ENCODE data around the gene IPO11. TPM values are rescaled to one million over a fixed set of nuclear protein-coding genes. Genes with fewer than 3 reads are reported as not detected.

Gene IPO11
- total RNA-seq, 1 experiment from 2014 or later = 47.1 TPM

DNA sequence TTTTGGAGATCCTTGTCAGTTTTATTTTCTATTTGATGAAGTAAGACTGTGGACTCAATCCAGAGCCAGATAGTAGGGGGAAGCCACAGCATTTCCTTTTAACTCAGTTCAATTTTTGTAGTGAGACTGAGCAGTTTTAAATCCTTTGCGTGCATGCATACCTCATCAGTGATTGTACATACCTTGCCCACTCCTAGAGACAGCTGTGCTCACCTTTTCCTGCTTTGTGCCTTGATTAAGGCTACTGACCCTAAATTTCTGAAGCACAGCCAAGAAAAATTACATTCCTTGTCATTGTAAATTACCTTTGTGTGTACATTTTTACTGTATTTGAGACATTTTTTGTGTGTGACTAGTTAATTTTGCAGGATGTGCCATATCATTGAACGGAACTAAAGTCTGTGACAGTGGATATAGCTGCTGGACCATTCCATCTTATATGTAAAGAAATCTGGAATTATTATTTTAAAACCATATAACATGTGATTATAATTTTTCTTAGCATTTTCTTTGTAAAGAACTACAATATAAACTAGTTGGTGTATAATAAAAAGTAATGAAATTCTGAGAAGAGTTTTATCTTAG is 26.7 kb upstream of the IPO11 start:
- BruUV-seq (replicated peaks) = no TSS peak
- DNase-seq = peak; percentile 37 to 62
- Histone ChIP-seq H2AFZ (no peak overlapping the region), H3K27me3 (ENCODE audit: insufficient read depth, low read depth) (no peaks in the 10 kb centered on the region), H3K4me1 (replicated peaks; ENCODE audit: insufficient read depth) (peaks cover 23% of the 10 kb centered on the region), H3K4me3 (no peak overlapping the region), H3K9me2 (ENCODE audit: insufficient read depth) (no peaks in the 10 kb centered on the region), H3K36me3 (ENCODE audit: low read depth) (peaks cover 43% of the 10 kb centered on the region), H3K9me3 (ENCODE audit: insufficient read depth, low read depth) (no peaks in the 10 kb centered on the region), H3F3A (ENCODE audit: insufficient read depth, low read depth) (peaks cover 44% of the 10 kb centered on the region), H3K27ac (peak overlapping the region; percentile 67), H3K4me2 (no peak overlapping the region), H4K20me1 (ENCODE audit: insufficient read depth) (peaks cover 3% of the 10 kb centered on the region; the same call in 1 of the 2 replicates), H3K79me2 (ENCODE audit: low read depth) (no peaks in the 10 kb centered on the region)
- CTCF ChIA-PET = no interaction called here
- POLR2A ChIA-PET (ENCODE audit: unreplicated experiment) = interaction anchor here (0.7 to 0.9 kb wide), 2 partner anchors 16 to 18 kb away, joined by 3 read pairs; partner anchors contain the start of gene DIMT1
- intact Hi-C loops (cut with micrococcal nuclease; ENCODE audit: unreplicated experiment) = loop anchor here (1.0 to 5.0 kb wide), 2 partner anchors 26 to 79 kb away; partner anchors contain the start of genes IPO11 and KIF2A
- TF ChIP-seq, protein P1, sequence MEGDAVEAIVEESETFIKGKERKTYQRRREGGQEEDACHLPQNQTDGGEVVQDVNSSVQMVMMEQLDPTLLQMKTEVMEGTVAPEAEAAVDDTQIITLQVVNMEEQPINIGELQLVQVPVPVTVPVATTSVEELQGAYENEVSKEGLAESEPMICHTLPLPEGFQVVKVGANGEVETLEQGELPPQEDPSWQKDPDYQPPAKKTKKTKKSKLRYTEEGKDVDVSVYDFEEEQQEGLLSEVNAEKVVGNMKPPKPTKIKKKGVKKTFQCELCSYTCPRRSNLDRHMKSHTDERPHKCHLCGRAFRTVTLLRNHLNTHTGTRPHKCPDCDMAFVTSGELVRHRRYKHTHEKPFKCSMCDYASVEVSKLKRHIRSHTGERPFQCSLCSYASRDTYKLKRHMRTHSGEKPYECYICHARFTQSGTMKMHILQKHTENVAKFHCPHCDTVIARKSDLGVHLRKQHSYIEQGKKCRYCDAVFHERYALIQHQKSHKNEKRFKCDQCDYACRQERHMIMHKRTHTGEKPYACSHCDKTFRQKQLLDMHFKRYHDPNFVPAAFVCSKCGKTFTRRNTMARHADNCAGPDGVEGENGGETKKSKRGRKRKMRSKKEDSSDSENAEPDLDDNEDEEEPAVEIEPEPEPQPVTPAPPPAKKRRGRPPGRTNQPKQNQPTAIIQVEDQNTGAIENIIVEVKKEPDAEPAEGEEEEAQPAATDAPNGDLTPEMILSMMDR (conservative IDR thresholded peaks at IDR 0.05) = no peak
- TF ChIP-seq EZH2 (IDR thresholded peaks at IDR 0.05; ENCODE audit: low read depth) = no peak

DNA sequence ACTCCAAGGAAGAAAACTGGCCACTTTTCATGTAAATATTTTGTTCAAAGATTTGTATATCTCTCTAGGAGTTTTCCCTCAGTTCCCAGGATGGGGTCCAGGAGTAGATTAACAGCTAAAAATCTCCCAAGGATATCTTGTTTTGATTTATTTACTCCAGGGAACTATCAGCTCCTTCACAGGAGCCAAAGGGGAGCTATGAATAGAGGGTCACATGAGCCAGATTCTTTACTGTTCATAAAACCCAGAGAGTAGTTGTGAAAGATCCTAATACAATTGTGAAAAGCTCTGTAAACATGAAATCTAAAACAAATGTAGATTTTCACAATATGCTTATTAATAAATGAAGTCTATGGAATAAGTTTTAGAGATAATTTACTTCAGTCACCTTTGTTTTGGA is 25.7 kb upstream of the IPO11 start:
- Histone ChIP-seq H3F3A (ENCODE audit: insufficient read depth, low read depth) (peaks cover 44% of the 10 kb centered on the region), H3K4me2 (no peak overlapping the region), H3K4me1 (replicated peaks; ENCODE audit: insufficient read depth) (peaks cover 23% of the 10 kb centered on the region), H3K9me3 (ENCODE audit: insufficient read depth, low read depth) (no peaks in the 10 kb centered on the region), H2AFZ (no peak overlapping the region), H3K4me3 (no peak overlapping the region), H3K36me3 (ENCODE audit: low read depth) (peaks cover 46% of the 10 kb centered on the region), H3K27ac (no peak overlapping the region), H3K9me2 (ENCODE audit: insufficient read depth) (no peaks in the 10 kb centered on the region), H4K20me1 (ENCODE audit: insufficient read depth) (peaks cover 3% of the 10 kb centered on the region; the same call in 1 of the 2 replicates), H3K79me2 (ENCODE audit: low read depth) (no peaks in the 10 kb centered on the region), H3K27me3 (ENCODE audit: insufficient read depth, low read depth) (no peaks in the 10 kb centered on the region)
- intact Hi-C loops (cut with micrococcal nuclease; ENCODE audit: unreplicated experiment) = loop anchor here (5.0 kb wide), 1 partner anchor 80 kb away; the partner anchor contains the start of gene KIF2A
- no TSS peak for BruUV-seq (replicated peaks)
- ChIA-PET CTCF (no interaction called here), POLR2A (ENCODE audit: unreplicated experiment) (interaction anchor here (0.7 kb wide), 1 partner anchor 17 kb away, joined by 3 read pairs; no protein-coding TSS in a partner anchor)
- no peak for DNase-seq
- TF ChIP-seq, protein P1 (conservative IDR thresholded peaks at IDR 0.05) = no peak
- no peak for TF ChIP-seq EZH2 (IDR thresholded peaks at IDR 0.05; ENCODE audit: low read depth)

DNA sequence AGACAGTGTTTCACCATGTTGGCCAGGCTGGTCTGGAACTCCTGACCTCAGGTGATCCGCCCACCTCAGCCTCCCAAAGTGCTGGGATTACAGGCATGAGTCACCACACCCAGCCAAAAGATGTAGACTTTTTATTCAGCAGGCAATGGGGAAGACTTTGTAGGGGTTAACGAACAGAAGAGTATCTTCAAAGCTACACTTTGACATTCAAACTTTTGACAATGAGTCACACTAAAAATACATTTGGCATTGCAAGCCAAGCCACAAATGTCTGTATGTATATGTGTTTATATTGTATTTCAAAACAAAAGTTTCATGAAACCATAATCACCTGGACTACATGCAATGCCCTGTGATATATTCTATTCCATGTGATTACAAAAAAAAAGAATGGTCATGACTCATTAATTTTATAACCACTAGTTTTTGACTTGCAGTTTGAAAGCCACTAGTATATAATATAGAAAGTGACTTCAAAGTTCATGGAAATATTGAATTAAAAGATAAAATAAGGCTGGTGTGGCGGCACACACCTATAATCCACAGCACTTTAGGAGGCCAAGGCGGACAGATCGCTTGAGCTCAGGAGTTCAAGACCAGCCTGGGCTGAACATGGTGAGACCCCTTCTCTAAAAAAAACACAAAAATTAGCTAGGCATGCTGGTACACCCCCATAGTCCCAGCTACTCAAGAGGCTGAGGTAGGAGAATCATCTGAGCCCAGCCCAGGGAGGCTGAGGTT is 17.2 kb upstream of the IPO11 start:
- H2AFZ ChIP-seq = no peak overlapping the region
- H3K4me3 ChIP-seq = no peak overlapping the region
- no peak overlapping the region for H3K4me2 ChIP-seq
- 0 out of 2 replicates have a peak, but pooled peaks cover 6% of the 10 kb centered on the region for H3F3A ChIP-seq (ENCODE audit: insufficient read depth, low read depth)
- DNase-seq = no peak
- ChIA-PET POLR2A (ENCODE audit: unreplicated experiment) (interaction anchor here (0.7 kb wide), 1 partner anchor 60 kb away, joined by 4 read pairs; no protein-coding TSS in a partner anchor), CTCF (no interaction called here)
- H4K20me1 ChIP-seq (ENCODE audit: insufficient read depth) = no peaks in the 10 kb centered on the region
- BruUV-seq (replicated peaks) = no TSS peak
- H3K9me2 ChIP-seq (ENCODE audit: insufficient read depth) = no peaks in the 10 kb centered on the region
- no peaks in the 10 kb centered on the region for H3K9me3 ChIP-seq (ENCODE audit: insufficient read depth, low read depth)
- no peaks in the 10 kb centered on the region for H3K4me1 ChIP-seq (replicated peaks; ENCODE audit: insufficient read depth)
- no peaks in the 10 kb centered on the region for H3K79me2 ChIP-seq (ENCODE audit: low read depth)
- TF ChIP-seq, protein P1 (conservative IDR thresholded peaks at IDR 0.05) = no peak
- TF ChIP-seq EZH2 (IDR thresholded peaks at IDR 0.05; ENCODE audit: low read depth) = no peak
- H3K27ac ChIP-seq = no peak overlapping the region
- intact Hi-C loops (cut with micrococcal nuclease; ENCODE audit: unreplicated experiment) = no loop called here
- peaks cover 34% of the 10 kb centered on the region for H3K36me3 ChIP-seq (ENCODE audit: low read depth)
- H3K27me3 ChIP-seq (ENCODE audit: insufficient read depth, low read depth) = no peaks in the 10 kb centered on the region
